Stimulated activated CD8-positive, alpha-beta memory T cell treated with anti-CD3 and anti-CD28 coated beads, Interleukin-12 subunit alpha, Interleukin-12 subunit beta, amount 100 ng/mL, for 1 hour (primary cell): ENCODE data around the gene CA14.
"Not testable (repeated sequence)": the region's sequence is repeated elsewhere in the genome, so short reads cannot be mapped to it uniquely, and the experiment has no call there.

Experiments used
- DNase-seq: peaks from one replicate; pipeline ENCODE4 v3.0.0-alpha.2; 2020; ENCODE audit warnings: low read depth

The CA14 gene

DNA sequence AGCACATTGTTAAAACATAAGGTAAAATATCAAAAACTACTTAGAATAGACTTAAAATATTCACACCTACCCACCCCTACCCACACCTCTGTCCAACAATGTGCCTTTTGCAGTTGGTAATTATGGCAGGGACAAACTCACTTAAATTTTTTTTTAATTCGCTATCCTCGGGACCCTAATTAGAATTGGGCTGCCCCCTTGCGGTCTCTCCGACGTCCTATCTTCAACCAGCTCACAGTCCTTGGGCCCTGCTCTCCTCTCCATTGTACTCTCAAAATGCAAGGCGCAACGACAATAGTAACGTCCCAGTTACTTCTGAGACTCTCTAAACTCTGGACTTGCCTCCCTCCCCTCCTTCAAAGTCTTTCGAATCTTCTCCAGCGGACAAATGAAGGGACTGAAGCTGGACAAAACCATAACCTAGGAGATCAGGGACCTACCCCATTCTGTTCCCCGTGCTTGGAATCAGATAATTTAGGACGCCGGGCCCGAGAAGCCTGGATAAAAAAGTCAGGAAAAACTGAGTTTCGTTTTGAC is 23.7 kb downstream of the CA14 start:
- peak; percentile 37 for DNase-seq

DNA sequence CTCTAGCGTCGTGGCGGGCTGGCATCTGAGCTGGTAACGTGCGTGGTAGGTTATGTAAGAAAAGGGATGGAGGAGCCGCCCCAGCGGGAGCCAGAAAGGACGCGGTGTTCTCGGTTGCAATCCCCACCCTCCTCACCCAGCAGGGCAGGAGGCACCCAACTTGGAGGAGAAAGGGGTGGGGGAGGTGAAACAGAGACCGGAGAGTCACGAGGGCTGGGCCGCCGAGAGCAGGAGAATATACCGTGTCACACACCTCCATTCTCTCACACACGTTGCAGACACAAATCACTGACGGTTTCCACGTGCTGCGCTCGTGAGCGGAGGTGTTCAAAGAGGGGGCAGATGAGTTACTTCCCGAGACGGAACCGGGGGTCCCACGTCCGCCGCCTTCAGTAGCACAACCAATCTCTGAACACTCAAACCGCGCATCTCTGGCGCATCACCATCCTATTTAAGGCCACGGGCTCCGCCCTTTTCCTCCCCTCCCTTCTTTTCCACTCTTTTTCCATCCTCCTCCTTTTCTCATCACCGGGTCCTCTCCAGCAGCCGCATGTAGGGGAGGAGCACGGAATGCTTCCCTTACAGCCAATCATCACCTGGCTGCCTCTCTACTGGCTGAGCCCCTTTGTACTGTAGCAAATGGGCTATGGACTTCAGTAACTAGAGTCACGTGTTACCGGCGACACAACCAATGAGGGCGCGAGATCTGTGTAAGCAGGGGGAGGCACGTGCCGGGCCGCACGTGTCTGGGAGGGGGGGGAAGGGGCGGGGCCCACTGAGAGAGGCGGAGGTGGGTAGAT is 24.4 kb downstream of the CA14 start, which contains the start of gene CIART:
Gene CIART (plus strand): TSS at position 797 of the 800 bp plus-strand sequence. CDS start 714 bp downstream, outside the sequence.
- DNase-seq: peak; percentile 59

DNA sequence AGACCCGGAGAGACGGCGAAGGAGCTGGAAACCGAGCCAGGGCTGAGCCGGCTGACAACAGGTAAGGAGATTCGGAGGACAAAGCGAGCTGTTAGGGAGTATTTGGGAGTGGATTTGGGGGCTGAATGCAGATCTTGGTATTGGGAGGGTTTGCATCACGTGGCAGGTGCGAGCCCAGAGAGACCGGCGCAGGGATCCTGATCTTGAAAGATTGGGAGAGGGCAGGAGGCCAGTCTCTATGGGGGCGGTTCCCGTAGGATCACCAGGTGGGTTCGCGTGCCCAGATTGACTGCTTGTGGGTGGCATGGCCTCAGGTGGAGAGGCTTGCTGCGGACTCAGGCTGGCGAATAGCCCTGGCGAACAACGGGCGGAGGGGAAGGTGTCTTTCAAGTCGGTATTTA is 25.0 kb downstream of the CA14 start:
- DNase-seq: no peak

DNA sequence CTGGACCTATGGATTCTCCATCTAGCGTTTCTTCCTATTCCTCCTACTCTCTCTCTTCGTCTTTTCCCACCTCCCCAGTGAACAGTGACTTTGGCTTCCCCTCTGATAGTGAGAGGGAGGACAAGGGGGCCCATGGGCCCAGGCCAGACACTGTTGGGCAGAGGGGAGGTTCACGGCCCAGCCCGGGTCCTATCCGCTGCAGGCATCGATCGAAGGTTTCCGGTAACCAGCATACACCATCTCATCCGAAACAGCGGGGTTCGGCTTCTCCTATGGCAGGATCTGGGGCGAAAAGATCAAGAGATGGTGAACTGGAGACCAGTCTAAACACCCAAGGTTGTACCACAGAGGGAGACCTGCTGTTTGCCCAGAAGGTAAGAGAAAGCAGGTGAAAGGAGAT is 25.7 kb downstream of the CA14 start:
- DNase-seq: no peak

DNA sequence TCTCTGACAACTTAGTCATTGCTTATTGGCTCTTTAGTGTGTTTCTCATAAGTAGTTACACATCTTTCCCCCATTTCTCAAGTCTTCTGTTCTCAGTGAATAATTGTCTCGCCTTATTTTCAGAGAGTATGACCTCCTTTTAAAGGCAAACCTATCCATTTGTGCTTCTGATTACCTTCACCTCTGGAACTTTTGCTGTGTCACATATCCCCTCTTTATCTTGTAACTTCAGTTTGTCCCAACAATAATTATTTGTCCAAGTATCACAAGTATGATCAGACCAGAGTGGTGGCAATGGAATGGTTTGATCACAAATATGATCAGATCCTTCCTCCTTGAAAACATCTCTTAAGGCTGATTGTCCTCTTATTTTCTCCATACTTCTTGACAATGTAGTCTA is 30.8 kb downstream of the CA14 start:
- DNase-seq: no peak

DNA sequence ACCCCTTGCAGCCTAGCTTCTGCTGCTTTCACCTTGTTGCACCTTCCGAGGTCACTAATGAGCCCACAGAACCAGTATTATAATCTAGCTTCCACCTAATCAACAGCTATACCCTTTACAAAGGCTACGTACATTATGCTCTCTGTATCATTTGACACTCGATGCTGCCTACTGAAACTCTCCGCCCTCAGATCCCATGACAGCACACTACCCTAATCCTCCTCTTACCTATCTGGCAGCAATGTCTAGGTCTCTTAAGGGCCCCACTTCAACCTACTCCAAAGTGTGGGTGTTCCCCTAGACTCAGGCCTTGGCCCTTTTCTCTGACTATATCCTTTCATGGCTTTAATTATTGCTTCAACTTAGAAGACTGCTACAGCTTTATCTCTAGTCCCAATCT is 31.2 kb downstream of the CA14 start:
- no peak for DNase-seq

DNA sequence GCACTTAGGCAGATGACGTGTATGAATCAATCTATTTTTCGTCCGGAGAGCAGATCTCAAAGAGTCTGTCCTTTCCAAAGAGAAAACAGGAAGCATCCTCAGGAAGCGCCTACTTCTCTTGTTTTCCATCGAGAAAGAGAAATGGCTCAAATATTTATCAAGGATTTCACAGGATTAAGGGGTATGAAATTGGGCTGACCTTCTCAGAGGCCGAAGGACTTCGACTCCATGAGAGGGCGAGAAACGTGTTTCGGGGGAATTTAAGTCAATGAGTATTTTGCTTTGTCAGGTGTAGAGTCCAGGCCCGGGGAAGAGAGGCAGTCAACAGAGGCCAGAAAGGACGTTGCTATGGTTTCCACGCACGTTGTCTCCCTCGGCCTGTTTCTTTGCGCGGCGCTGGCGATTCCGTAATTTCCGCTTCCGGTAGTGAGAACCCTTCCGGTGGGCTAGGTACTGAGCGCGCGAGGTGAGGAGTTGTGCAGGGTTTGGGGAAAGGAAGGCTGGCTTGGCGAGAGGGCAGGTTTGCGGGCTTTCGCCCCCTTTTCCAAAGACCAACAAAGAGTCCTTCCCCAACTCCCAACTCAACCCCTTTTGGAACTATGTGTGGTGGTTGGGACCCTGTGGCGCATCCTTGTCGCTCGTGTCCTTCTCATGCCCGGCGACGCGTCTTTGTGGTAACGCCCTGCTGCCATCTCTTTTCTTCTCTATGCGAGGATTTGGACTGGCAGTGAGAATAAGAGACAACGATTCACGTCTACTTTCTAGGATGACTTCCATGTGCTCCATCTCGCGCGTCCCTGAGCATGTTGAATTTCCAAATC is 36.1 kb downstream of the CA14 start, which contains the start of gene MRPS21:
Gene MRPS21 (plus strand): TSS at position 429 of the 821 bp plus-strand sequence. CDS start 506 bp downstream, outside the sequence.
- DNase-seq: peak; percentile 67

DNA sequence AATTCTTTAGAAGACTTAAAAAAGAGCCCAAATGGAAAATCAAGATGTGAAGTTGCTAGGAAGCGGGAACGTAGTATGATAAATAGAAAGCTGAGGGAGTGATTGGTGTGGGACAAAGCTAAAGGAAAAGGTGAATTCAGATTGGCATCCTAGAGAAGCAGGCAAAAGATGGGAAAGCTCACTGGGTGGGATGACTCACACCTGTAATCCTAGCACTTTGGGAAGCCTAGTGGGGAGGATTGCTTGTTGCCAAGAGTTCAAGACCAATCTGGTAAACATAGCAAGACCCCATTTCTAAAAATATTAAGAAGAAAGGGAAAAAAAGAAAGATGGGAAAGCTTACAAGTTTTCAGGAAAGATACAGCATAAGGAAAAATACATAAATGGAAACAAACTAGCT is 37.9 kb downstream of the CA14 start:
- DNase-seq: no peak

DNA sequence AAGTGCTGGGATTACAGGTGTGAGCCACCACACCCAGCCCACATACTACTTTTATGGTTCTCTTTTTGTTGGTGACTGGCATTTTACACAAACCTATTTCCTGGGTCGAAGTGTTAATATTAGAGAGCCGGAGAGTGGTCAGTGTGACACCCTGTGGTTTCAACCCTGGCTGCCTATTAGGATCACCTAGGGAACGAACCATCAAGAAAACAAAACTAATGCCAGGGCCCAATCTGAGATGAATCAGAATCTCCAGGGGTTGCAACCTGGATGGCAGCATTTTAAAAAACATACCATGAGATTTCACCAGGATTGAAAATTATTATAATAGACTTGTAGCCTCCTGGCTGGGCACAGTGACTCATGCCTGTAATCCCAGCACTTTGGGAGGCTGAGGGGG is 42.1 kb downstream of the CA14 start:
- no peak for DNase-seq

DNA sequence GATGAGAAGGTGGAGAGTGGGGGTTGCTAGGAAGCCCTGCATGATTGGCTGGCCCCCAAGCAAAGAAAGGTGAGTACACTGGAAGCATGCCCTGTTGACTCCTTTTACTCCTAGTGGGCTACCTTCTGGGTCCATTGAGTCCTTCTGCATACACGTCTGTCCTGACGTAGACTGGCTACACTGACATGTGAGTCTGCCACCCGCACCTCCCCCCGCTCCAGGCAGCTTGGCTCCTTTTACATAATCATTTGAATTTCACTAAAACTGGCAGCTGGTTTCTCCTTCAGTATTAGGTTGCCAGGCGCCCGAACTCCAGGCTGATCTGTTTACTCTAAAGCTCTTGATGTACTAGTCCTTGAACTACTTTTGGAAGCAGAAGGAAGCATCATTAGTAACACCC is 44.8 kb downstream of the CA14 start:
- no peak for DNase-seq

DNA sequence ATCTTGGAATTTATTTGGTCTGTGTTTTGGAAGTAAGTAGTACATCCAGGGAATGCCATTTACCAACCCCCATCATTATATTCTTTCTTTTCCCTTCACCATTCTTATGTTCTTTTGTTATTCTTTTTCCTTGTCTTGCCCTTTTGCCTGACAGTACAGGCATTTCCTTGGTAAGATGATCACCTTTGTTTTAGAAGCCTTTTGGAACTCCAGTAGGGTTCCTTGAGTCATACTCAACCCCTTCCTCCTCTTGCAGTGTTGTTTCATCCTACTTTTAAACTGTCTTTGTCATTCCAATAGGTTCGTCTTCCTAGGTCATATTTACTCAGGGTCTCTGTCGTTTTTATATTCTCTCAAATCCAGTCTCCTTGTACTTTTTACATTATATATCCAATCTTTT is 45.3 kb downstream of the CA14 start:
- DNase-seq: no peak

DNA sequence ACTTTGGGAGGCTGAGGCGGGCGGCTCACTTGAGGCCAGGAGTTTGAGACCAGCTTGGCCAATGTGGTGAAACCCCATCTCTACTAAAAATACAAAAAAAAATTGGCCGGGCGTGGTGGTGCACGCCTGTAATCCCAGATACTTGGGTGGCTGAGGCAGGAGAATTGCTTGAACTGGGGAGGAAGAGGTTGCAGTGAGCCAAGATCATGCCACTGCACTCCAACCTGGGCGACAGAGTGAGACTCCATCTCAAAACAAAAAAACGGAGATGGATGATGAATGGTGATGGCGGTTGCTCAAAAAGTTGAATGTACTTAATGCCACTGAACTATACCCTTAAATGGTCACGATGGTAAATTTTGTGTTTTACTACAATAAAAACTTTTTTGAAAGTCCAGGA is 51.0 kb downstream of the CA14 start:
- DNase-seq: not testable (repeated sequence)

DNA sequence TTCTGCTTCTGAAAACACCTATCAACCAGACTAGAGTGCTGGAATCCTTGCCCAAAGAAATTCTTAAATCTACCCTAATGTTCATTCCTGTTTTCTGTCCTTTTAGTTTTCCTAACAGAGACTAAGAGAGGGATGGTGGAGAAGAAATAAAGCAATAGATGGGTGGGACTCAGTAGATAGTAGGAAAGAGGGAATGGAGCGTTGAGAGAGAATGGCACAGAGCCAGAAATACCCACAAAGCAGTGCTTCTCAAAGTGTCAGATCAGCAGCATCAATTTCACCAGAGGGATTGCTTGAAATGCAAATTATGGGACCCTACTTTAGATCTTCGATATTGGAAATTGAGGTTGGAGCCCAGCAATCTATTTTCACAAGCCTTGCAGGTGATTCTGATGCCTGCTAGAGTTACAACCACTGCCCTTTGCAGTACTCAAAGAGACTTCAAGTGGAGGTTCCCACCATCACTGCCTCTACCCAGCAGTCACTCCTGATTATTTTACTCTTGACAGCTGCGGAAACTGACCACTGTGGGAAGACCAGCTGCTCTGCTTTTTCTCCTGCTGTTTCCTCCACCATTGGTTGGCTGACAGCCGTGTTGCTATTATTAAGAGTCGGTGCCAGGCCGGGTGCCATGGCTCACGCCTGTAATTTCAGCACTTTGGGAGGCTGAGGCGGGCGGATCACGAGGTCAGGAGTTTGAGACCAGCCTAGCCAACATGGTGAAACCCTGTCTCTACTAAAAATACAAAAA is 52.4 kb downstream of the CA14 start:
- DNase-seq: no peak

DNA sequence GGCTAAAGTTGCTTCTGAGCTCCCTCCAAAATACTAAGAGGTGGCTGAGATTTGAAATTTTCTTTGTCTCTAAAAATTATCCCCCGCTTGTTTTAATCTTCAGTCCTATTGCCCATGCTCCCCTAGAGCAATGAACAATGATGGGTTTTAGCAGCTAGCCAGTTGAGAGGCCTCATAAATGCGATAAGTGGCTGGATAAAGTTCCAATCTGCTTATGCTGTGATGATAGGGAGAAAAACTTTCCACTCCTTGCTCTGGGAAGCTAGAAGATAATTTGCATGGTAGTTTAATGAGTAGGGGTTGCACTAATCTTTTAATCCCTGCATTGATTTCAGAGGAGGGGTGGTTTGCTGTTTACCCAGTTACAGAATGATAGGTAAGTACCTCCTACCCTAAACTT is 54.2 kb downstream of the CA14 start:
- DNase-seq: no peak
